ENCODE data around the gene HINT3. TPM values are rescaled to one million over a fixed set of nuclear protein-coding genes. Genes with fewer than 3 reads are reported as not detected.

HINT3 gene
- total RNA-seq, 1 experiment from 2014 or later: 11.7 TPM

DNA sequence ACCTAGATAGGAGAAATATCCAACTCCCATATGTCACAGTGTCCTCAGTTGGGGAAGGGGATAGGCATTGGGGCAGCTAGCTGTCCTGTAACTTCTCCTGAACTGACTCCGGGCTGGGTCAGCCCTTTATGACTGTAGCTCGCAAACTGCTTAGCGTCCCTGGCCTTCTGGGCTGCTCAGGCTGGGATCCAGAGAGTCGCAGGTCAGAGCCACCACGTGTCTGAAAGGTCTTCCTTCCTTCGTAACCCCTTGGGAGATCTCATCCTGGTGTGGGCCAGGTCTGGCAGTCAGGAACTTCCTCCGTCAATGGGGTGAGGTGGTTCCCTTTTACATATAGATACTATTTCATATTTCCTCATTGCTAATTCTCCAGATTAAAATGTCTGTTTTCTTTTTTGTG lies 28.8 kb upstream of the HINT3 start:
- Histone ChIP-seq H3K23me2 (ENCODE audit: insufficient read length, low read depth, low read length, poor library complexity, severe bottlenecking) (no peaks in the 10 kb centered on the region), H3K79me2 (ENCODE audit: insufficient read depth, low read length) (no peaks in the 10 kb centered on the region), H3K23ac (ENCODE audit: insufficient read length, low read depth, low read length) (no peak overlapping the region), H2BK5ac (ENCODE audit: insufficient read length, low read length) (no peak overlapping the region), H3K4ac (ENCODE audit: low read depth, low read length) (no peak overlapping the region), H3K27ac (ENCODE audit: insufficient read length, low read depth, low read length) (no peak overlapping the region), H2AFZ (ENCODE audit: low read length) (no peak overlapping the region), H4K91ac (ENCODE audit: insufficient read length, low read depth, low read length) (no peak overlapping the region), H2AK5ac (ENCODE audit: insufficient read length, low read length) (no peak overlapping the region), H3K79me1 (ENCODE audit: insufficient read depth, low read depth, low read length, poor library complexity, severe bottlenecking) (no peaks in the 10 kb centered on the region), H3K4me1 (ENCODE audit: insufficient read depth, low read length) (no peaks in the 10 kb centered on the region), H4K8ac (replicated peaks; ENCODE audit: insufficient read length, low read depth, low read length) (no peak overlapping the region), H3K18ac (ENCODE audit: insufficient read length, low read depth, low read length) (no peak overlapping the region), H3K9me3 (ENCODE audit: control insufficient read depth, low read depth, low read length) (no peaks in the 10 kb centered on the region), H3T11ph (ENCODE audit: low read length) (no peak overlapping the region), H3K14ac (ENCODE audit: insufficient read depth, low read length) (no peak overlapping the region), H2BK15ac (ENCODE audit: low read depth, low read length) (no peak overlapping the region), H2BK20ac (ENCODE audit: low read depth, low read length, poor library complexity, severe bottlenecking) (no peak overlapping the region), H4K20me1 (ENCODE audit: control insufficient read depth, insufficient read depth, insufficient read length) (no peaks in the 10 kb centered on the region), H2BK12ac (ENCODE audit: insufficient read length, low read depth, low read length) (no peak overlapping the region), H2BK120ac (ENCODE audit: low read depth, low read length, poor library complexity, severe bottlenecking) (no peak overlapping the region), H3K56ac (ENCODE audit: insufficient read length, low read depth, low read length) (no peak overlapping the region), H4K5ac (ENCODE audit: insufficient read length, low read depth, low read length) (no peak overlapping the region), H3K9ac (ENCODE audit: extremely low read depth, insufficient read length, low read length) (no peak overlapping the region), H3K4me2 (ENCODE audit: insufficient read depth, insufficient read length, low read length) (no peak overlapping the region), H3K27me3 (ENCODE audit: insufficient read depth, low read length) (no peaks in the 10 kb centered on the region)
- no peak for DNase-seq
- H3K27ac Mint-ChIP-seq: no peak overlapping the region
- H3K9me3 Mint-ChIP-seq: no peaks in the 10 kb centered on the region
- no peak overlapping the region for H3K4me3 Mint-ChIP-seq
- peaks cover 0 to 4% (median 0%) of the 10 kb centered on the region in 3 experiments; a peak in 3 of 7 replicates for H3K36me3 Mint-ChIP-seq (ENCODE audit: insufficient read depth in 1 of 3, low read depth in 3 of 3)
- WGBS (ENCODE audit: extremely low coverage, insufficient read length, low lambda C conversion rate): no CpG with 5 or more reads among the region's 7 CpGs
- TF ChIP-seq, protein P1, sequence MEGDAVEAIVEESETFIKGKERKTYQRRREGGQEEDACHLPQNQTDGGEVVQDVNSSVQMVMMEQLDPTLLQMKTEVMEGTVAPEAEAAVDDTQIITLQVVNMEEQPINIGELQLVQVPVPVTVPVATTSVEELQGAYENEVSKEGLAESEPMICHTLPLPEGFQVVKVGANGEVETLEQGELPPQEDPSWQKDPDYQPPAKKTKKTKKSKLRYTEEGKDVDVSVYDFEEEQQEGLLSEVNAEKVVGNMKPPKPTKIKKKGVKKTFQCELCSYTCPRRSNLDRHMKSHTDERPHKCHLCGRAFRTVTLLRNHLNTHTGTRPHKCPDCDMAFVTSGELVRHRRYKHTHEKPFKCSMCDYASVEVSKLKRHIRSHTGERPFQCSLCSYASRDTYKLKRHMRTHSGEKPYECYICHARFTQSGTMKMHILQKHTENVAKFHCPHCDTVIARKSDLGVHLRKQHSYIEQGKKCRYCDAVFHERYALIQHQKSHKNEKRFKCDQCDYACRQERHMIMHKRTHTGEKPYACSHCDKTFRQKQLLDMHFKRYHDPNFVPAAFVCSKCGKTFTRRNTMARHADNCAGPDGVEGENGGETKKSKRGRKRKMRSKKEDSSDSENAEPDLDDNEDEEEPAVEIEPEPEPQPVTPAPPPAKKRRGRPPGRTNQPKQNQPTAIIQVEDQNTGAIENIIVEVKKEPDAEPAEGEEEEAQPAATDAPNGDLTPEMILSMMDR (conservative IDR thresholded peaks at IDR 0.05): no peak
- no peaks in the 10 kb centered on the region for H3K27me3 Mint-ChIP-seq (ENCODE audit: low read depth)
- no peaks in the 10 kb centered on the region for H3K4me1 Mint-ChIP-seq

Measured in H9 (cell line).